DMS153 treated with DMSO at 0.1 percent for 48 hours (cell line): ENCODE results near the gene KRTDAP.
A peak's percentile ranks its signal among the peaks of the same experiment; 100 is the strongest.
"Not testable (repeated sequence)": the region's sequence is repeated elsewhere in the genome, so short reads cannot be mapped to it uniquely, and the experiment has no call there.

Experiments
- DNase-seq: peaks from one replicate; lab custom pipeline; 2025; ENCODE audit not compliant: unreplicated experiment; lab: John Stamatoyannopoulos, UW

The KRTDAP gene

GRCh38 chr19:35487656-35488182 is 2.5 kb downstream of the KRTDAP start:
- no peak for DNase-seq

- DNase-seq, result no peak
Observed at GRCh38 chr19:35486268-35486708, 4.0 kb downstream of the KRTDAP start.

- no peak for DNase-seq
Observed at GRCh38 chr19:35484252-35485036, 5.8 kb downstream of the KRTDAP start.

GRCh38 chr19:35483089-35483488 is 7.2 kb downstream of the KRTDAP start:
- no peak for DNase-seq

GRCh38 chr19:35478794-35479677 is 11.2 kb downstream of the KRTDAP start:
- DNase-seq, result no peak

GRCh38 chr19:35476149-35476548 is 14.1 kb downstream of the KRTDAP start:
- DNase-seq, result no peak

GRCh38 chr19:35474594-35474993 is 15.7 kb downstream of the KRTDAP start:
- not testable (repeated sequence) for DNase-seq

- no peak for DNase-seq
Observed at GRCh38 chr19:35474104-35474503, 16.2 kb downstream of the KRTDAP start.

- DNase-seq, result no peak
Observed at GRCh38 chr19:35471946-35472345, 18.3 kb downstream of the KRTDAP start.

GRCh38 chr19:35471075-35471474 is 19.2 kb downstream of the KRTDAP start:
- not testable (repeated sequence) for DNase-seq

- no peak for DNase-seq
Observed at GRCh38 chr19:35470128-35470527, 20.1 kb downstream of the KRTDAP start.

- peak; percentile 21 for DNase-seq
Observed at GRCh38 chr19:35468637-35469036, 21.6 kb downstream of the KRTDAP start.

- DNase-seq, result no peak
Observed at GRCh38 chr19:35466259-35466658, 24.0 kb downstream of the KRTDAP start.

- DNase-seq, result not testable (repeated sequence)
Observed at GRCh38 chr19:35462956-35463355, 27.3 kb downstream of the KRTDAP start.

- no peak for DNase-seq
Observed at GRCh38 chr19:35462476-35462953, 27.7 kb downstream of the KRTDAP start.

GRCh38 chr19:35461788-35462187 is 28.5 kb downstream of the KRTDAP start:
- not testable (repeated sequence) for DNase-seq

GRCh38 chr19:35461060-35461459 is 29.2 kb downstream of the KRTDAP start:
- DNase-seq, result no peak

GRCh38 chr19:35460608-35461007 is 29.7 kb downstream of the KRTDAP start:
- no peak for DNase-seq

- DNase-seq, result no peak
Observed at GRCh38 chr19:35459414-35460082, 30.7 kb downstream of the KRTDAP start.

- DNase-seq, result no peak
Observed at GRCh38 chr19:35458731-35459391, 31.4 kb downstream of the KRTDAP start.
